MM.1S (cell line): ENCODE measurements around the gene ACLY.

ENCODE experiments used
- DNase-seq: peaks from one replicate; pipeline ENCODE4 v3.0.0-alpha.2; 2015
- H2AFZ ChIP-seq: fragments of 300-600 bp; sonication (generic); 2 replicates; pipeline ENCODE4 v1.6.0; 2016; ENCODE audit warnings: antibody characterized with exemption, low read length
- H3F3A ChIP-seq: fragments of 300-600 bp; sonication (generic); 2 replicates; pipeline ENCODE4 v1.6.1; 2016; ENCODE audit warnings: mild to moderate bottlenecking, antibody characterized with exemption, low read length, moderate library complexity, mixed read lengths; ENCODE audit not compliant: insufficient read depth
- H3K27ac ChIP-seq: fragments of 300-600 bp; sonication (generic); 2 replicates; pipeline ENCODE4 v1.5.1; 2016; ENCODE audit warnings: mild to moderate bottlenecking, low read length
- H3K27me3 ChIP-seq: fragments of 300-600 bp; sonication (generic); replicated peaks from 2 replicates; pipeline ENCODE4 v1.6.0; 2016; ENCODE audit warnings: low read length; ENCODE audit not compliant: insufficient read depth
- H3K36me3 ChIP-seq: fragments of 300-600 bp; sonication (generic); replicated peaks from 2 replicates; pipeline ENCODE4 v1.6.1; 2016; ENCODE audit warnings: mild to moderate bottlenecking, low read length, mixed read lengths; ENCODE audit not compliant: insufficient read depth
- H3K4me1 ChIP-seq: fragments of 300-600 bp; sonication (generic); 2 replicates; pipeline ENCODE4 v1.6.1; 2016; ENCODE audit warnings: low read length, mixed read lengths
- H3K4me2 ChIP-seq: fragments of 300-600 bp; sonication (generic); 2 replicates; pipeline ENCODE4 v1.6.0; 2016; ENCODE audit warnings: low read depth, low read length
- H3K4me3 ChIP-seq: fragments of 300-600 bp; sonication (generic); 2 replicates; pipeline ENCODE4 v1.5.1; 2016; ENCODE audit warnings: low read length, mixed read lengths
- H3K79me2 ChIP-seq: fragments of 300-600 bp; sonication (generic); 2 replicates; pipeline ENCODE4 v1.6.1; 2016; ENCODE audit warnings: mixed run types, low read length, mixed read lengths
- H3K9ac ChIP-seq: fragments of 300-600 bp; sonication (generic); 2 replicates; pipeline ENCODE4 v1.6.1; 2016; ENCODE audit warnings: low read length, mixed read lengths
- H3K9me2 ChIP-seq: fragments of 300-600 bp; sonication (generic); replicated peaks from 2 replicates; pipeline ENCODE4 v1.6.1; 2016; ENCODE audit warnings: mild to moderate bottlenecking, low read length, mixed read lengths; ENCODE audit not compliant: insufficient read depth
- H3K9me3 ChIP-seq: fragments of 300-600 bp; sonication (generic); replicated peaks from 2 replicates; pipeline ENCODE4 v1.6.1; 2016; ENCODE audit warnings: mild to moderate bottlenecking, low read length, mixed read lengths; ENCODE audit not compliant: insufficient read depth
- H4K20me1 ChIP-seq: fragments of 300-600 bp; sonication (generic); 2 replicates; pipeline ENCODE4 v1.6.1; 2016; ENCODE audit warnings: mild to moderate bottlenecking, low read length, moderate library complexity, mixed read lengths; ENCODE audit not compliant: insufficient read depth
- CTCF ChIP-seq: fragments of 300-600 bp; sonication (generic); IDR thresholded peaks from 2 replicates; pipeline ENCODE4 v1.5.1; 2016; ENCODE audit warnings: antibody characterized with exemption, low read length, mixed read lengths
- EZH2 ChIP-seq: fragments of 300-600 bp; sonication (generic); optimal IDR thresholded peaks from 2 replicates; pipeline ENCODE3; 2017; ENCODE audit warnings: low read depth, mild to moderate bottlenecking, antibody characterized with exemption, low read length, mixed read lengths
- EZH2phosphoT487 ChIP-seq: fragments of 300-600 bp; sonication (generic); IDR thresholded peaks from 2 replicates; pipeline ENCODE4 v1.6.1; 2018; ENCODE audit warnings: antibody characterized with exemption, low read length

ACLY gene

GRCh38 chr17:41837761-41838538 is 80.8 kb downstream of the ACLY start, which contains the start of gene KLHL10:
TSS of gene KLHL10 (plus strand) at chr17:41837825. CDS start at chr17:41837933, 108 bp downstream.
- no peak for DNase-seq
- H2AFZ ChIP-seq: peak within 1 kb of the TSS; percentile 79
- peak within 1 kb of the TSS; percentile 87; the same call in 1 of the 2 replicates for H3K4me3 ChIP-seq

GRCh38 chr17:41836550-41837196 is 82.1 kb downstream of the ACLY start:
- H3K79me2 ChIP-seq: no peaks in the 10 kb centered on the region
- H3K27me3 ChIP-seq: no peaks in the 10 kb centered on the region
- H3K27ac ChIP-seq: no peak overlapping the region
- TF ChIP-seq CTCF (no peak), EZH2phosphoT487 (no peak), EZH2 (no peak)
- no peaks in the 10 kb centered on the region for H3K9me2 ChIP-seq
- no peaks in the 10 kb centered on the region for H3K36me3 ChIP-seq
- no peaks in the 10 kb centered on the region for H3K9me3 ChIP-seq
- no peak for DNase-seq
- peak overlapping the region; percentile 37; the same call in 1 of the 2 replicates for H3K9ac ChIP-seq
- H3K4me3 ChIP-seq: peak overlapping the region; percentile 87
- peak overlapping the region; percentile 79 for H2AFZ ChIP-seq
- peak overlapping the region; percentile 82 for H3K4me2 ChIP-seq
- peaks cover 6% of the 10 kb centered on the region; the same call in 1 of the 2 replicates for H3K4me1 ChIP-seq
- no peaks in the 10 kb centered on the region for H4K20me1 ChIP-seq
- no peaks in the 10 kb centered on the region for H3F3A ChIP-seq

More at GRCh38 chr17:41837761-41838538, 80.8 kb downstream of the ACLY start, which contains the start of gene KLHL10:
- Histone ChIP-seq H3K9me3 (no peaks in the 10 kb centered on the region), H3K4me2 (peak within 1 kb of the TSS; percentile 82), H3K9ac (peak within 1 kb of the TSS; percentile 37; the same call in 1 of the 2 replicates), H3F3A (no peaks in the 10 kb centered on the region), H3K36me3 (no peaks in the 10 kb centered on the region), H4K20me1 (no peaks in the 10 kb centered on the region), H3K9me2 (no peaks in the 10 kb centered on the region), H3K27ac (no peak within 1 kb of the TSS), H3K27me3 (no peaks in the 10 kb centered on the region), H3K4me1 (peaks cover 6% of the 10 kb centered on the region; the same call in 1 of the 2 replicates), H3K79me2 (no peaks in the 10 kb centered on the region)
- TF ChIP-seq EZH2 (no peak), CTCF (no peak), EZH2phosphoT487 (no peak)

- H3K4me3 ChIP-seq: peak within 1 kb of the TSS; percentile 87
- H3K4me1 ChIP-seq: peaks cover 6% of the 10 kb centered on the region; the same call in 1 of the 2 replicates
- H3K9me3 ChIP-seq: no peaks in the 10 kb centered on the region
- H3K27me3 ChIP-seq: no peaks in the 10 kb centered on the region
- peak; percentile 52 for DNase-seq
- peak within 1 kb of the TSS; percentile 79 for H2AFZ ChIP-seq
- H3K9ac ChIP-seq: peak within 1 kb of the TSS; percentile 79
- H3K9me2 ChIP-seq: no peaks in the 10 kb centered on the region
- TF ChIP-seq EZH2phosphoT487 (no peak), EZH2 (no peak), CTCF (no peak)
- no peaks in the 10 kb centered on the region for H3K79me2 ChIP-seq
- H3K27ac ChIP-seq: no peak within 1 kb of the TSS
- H3K36me3 ChIP-seq: no peaks in the 10 kb centered on the region
- H4K20me1 ChIP-seq: no peaks in the 10 kb centered on the region
- H3K4me2 ChIP-seq: peak within 1 kb of the TSS; percentile 82
- H3F3A ChIP-seq: no peaks in the 10 kb centered on the region
Measured at GRCh38 chr17:41835800-41836549, 82.8 kb downstream of the ACLY start, which contains the start of gene NT5C3B. TSS of gene NT5C3B (minus strand) at chr17:41836232. CDS start at chr17:41836193, 39 bp downstream.
